LNCAP (cell line): Measurements from ENCODE around the gene PSMD8.

ENCODE experiments used
- TF ChIP-seq, protein P1 (sequence below): fragments of 450-650 bp; IDR thresholded peaks from 2 replicates; pipeline ENCODE4 v1.5.1; 2017; ENCODE audit warnings: mild to moderate bottlenecking

PSMD8 gene

DNA sequence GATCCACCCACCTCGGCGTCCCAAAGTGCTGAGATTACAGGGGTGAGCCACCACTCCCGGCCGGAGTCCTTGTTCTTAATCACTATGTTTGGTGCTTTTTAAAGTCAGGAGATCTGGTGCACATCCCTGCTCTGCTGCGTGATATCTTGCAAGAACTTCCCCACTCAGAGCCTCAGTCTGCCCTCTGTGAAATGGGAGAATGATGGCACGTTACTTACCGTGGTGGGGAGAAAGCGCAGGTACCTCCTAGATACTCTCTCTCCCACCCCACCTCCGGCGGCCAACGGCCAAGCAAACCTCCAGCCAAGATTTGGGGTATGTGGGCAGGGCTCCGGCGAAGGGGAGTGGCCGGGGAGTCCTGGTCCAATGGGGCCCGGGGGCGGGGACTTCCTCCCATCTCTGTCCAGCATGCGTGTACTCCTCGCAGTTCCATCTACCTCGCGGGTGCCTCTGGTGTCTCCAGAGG, 58.9 kb downstream of the PSMD8 start, which contains the start of gene RYR1:
RYR1 (plus strand) TSS at position 424 of the 466 bp plus-strand sequence. CDS start 139 bp downstream, outside the sequence.
- TF ChIP-seq, protein P1, sequence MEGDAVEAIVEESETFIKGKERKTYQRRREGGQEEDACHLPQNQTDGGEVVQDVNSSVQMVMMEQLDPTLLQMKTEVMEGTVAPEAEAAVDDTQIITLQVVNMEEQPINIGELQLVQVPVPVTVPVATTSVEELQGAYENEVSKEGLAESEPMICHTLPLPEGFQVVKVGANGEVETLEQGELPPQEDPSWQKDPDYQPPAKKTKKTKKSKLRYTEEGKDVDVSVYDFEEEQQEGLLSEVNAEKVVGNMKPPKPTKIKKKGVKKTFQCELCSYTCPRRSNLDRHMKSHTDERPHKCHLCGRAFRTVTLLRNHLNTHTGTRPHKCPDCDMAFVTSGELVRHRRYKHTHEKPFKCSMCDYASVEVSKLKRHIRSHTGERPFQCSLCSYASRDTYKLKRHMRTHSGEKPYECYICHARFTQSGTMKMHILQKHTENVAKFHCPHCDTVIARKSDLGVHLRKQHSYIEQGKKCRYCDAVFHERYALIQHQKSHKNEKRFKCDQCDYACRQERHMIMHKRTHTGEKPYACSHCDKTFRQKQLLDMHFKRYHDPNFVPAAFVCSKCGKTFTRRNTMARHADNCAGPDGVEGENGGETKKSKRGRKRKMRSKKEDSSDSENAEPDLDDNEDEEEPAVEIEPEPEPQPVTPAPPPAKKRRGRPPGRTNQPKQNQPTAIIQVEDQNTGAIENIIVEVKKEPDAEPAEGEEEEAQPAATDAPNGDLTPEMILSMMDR: no peak
